GM23248 (cell line): ENCODE measurements around the gene COMMD7.

ENCODE experiments used
- EZH2 ChIP-seq: fragments of 200-600 bp; sonication (generic); IDR thresholded peaks from 2 replicates; pipeline ENCODE4 v1.6.1; 2018; ENCODE audit warnings: antibody characterized with exemption, mild to moderate bottlenecking; ENCODE audit not compliant: insufficient read depth, poor library complexity, severe bottlenecking
- EZH2phosphoT487 ChIP-seq: fragments of 200-600 bp; sonication (generic); IDR thresholded peaks from 2 replicates; pipeline ENCODE4 v1.6.1; 2018; ENCODE audit warnings: antibody characterized with exemption, moderate library complexity, mild to moderate bottlenecking, low read depth; ENCODE audit not compliant: insufficient read depth

GRCh38 chr20:32777177-32777956 is 34.1 kb upstream of the COMMD7 start:
- TF ChIP-seq EZH2phosphoT487 (no peak), EZH2 (no peak)
